ENCODE measurements around the gene TSHZ2.

TSHZ2 gene

DNA sequence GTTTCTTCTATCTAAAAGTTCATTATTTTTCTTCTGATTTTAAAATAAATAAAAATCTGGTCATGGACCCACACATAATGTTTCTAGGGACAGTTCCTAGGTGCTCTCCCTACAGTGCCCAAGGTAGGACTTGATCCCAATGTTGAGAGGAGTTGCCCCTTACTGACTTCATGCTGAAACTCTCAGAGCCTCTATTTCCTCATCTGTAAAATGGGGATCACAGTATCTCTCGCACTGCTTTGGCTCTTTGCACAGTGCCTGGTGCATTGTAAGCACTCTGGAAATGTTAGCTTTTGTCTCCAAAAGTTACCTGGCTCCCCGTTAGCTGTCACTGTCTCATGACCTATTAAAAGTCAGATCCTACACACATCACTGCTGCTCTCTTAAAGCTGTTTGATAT lies 205.5 kb downstream of the TSHZ2 start:
- no peaks in the 10 kb centered on the region for H3K27me3 Mint-ChIP-seq (ENCODE audit: low read depth)
- peaks cover 6% of the 10 kb centered on the region for H3K36me3 Mint-ChIP-seq (ENCODE audit: low read depth)
- H3K4me3 Mint-ChIP-seq = no peak overlapping the region
- H3K9me3 Mint-ChIP-seq = no peaks in the 10 kb centered on the region
- H3K27ac Mint-ChIP-seq = no peak overlapping the region
- peaks cover 16% of the 10 kb centered on the region for H3K4me1 Mint-ChIP-seq (ENCODE audit: low read depth)

DNA sequence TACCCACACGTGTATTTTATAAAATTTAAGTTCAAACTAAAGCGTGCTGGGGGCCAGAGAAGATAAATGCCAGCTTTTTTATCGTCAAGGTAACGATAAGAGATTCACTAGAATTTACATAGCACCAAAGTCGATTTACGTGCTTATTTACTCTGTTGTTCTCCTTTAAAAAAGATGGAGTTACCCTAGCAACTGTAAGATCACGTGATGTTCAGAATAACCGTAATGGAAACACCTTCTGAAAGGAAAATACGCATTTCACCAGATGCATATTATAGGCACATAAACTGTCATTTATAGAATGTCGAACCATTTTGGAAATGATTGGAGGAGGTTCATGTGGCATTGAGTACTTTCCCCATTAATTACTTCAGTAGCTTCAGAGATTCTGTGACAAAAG lies 207.6 kb downstream of the TSHZ2 start:
- no peak overlapping the region for H3K4me3 Mint-ChIP-seq
- H3K27me3 Mint-ChIP-seq (ENCODE audit: low read depth) = no peaks in the 10 kb centered on the region
- H3K36me3 Mint-ChIP-seq (ENCODE audit: low read depth) = peaks cover 6% of the 10 kb centered on the region
- no peak overlapping the region for H3K27ac Mint-ChIP-seq
- H3K4me1 Mint-ChIP-seq (ENCODE audit: low read depth) = peaks cover 9% of the 10 kb centered on the region
- H3K9me3 Mint-ChIP-seq = no peaks in the 10 kb centered on the region

DNA sequence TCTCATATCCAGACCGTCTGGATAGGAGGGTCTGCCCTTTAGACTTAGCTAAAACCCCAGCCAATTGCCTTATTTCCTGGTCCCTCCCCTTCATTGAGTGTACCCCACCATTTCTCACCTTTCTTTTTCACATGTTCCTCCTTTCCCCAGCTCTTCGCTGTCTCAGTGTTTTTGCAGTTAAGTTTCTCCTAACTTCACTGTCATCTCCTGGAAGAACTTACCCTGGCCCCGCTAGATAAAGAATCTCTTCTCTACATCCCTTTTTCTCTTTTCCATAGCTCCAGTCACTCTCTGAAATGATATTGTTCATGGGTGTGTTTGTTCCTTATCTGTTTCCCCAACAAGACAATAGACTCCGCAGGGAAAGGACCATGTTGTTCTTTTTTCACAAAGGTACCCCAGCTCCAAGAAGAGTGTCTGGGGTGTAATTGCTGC lies 208.8 kb downstream of the TSHZ2 start:
- H3K27me3 Mint-ChIP-seq (ENCODE audit: low read depth) = no peaks in the 10 kb centered on the region
- H3K4me3 Mint-ChIP-seq = no peak overlapping the region
- H3K27ac Mint-ChIP-seq = no peak overlapping the region
- H3K9me3 Mint-ChIP-seq = no peaks in the 10 kb centered on the region
- H3K4me1 Mint-ChIP-seq (ENCODE audit: low read depth) = peaks cover 9% of the 10 kb centered on the region
- peaks cover 6% of the 10 kb centered on the region for H3K36me3 Mint-ChIP-seq (ENCODE audit: low read depth)

DNA sequence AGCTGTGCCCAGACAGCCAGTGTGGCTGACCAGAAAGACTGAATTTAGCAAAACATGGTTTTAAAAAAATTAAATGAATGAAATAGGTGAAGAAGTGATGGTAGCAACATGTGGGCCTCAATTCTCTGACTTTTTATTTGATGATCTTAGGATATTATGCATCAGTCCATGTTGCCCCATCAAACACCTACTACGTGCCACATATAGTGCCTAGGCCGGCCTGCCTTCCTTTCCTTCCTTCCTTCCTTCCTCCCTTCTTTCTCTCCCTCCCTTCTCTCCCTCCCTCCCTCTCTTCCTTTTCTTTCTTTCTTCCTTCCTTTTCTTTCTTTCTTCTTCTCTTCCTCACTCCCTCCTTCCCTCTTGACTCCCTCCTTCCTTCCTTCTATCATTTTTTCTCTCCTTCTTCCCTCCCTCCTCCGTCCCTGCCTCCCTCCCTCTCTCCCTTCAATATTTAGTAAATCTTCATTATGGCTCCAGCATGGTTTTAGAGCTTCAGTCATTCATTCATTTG lies 209.8 kb downstream of the TSHZ2 start:
- Mint-ChIP-seq H3K27me3 (ENCODE audit: low read depth) (no peaks in the 10 kb centered on the region), H3K4me3 (no peak overlapping the region), H3K27ac (no peak overlapping the region), H3K9me3 (no peaks in the 10 kb centered on the region), H3K36me3 (ENCODE audit: low read depth) (peaks cover 6% of the 10 kb centered on the region), H3K4me1 (ENCODE audit: low read depth) (peaks cover 7% of the 10 kb centered on the region)

DNA sequence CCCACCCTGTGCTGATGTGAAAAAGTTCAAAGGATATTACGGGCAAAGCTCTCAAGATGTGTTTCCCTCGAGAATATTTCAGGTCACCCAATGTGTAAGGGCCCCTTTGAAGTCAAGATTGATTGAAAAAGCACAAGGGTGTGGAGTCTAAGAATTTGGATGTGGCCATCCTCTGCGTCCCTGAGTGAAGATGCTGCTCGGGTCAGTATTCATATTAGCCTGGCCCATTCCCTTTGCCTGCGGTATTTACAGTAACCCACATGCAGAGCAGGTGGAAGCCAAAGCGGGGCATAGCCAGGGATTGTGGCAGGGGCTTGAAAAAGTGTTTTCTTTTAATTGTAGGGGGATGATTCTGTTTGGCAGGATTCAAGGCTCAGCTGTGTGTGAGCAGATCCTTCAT lies 211.0 kb downstream of the TSHZ2 start:
- no peak overlapping the region for H3K27ac Mint-ChIP-seq
- H3K36me3 Mint-ChIP-seq (ENCODE audit: low read depth) = peaks cover 6% of the 10 kb centered on the region
- no peaks in the 10 kb centered on the region for H3K27me3 Mint-ChIP-seq (ENCODE audit: low read depth)
- H3K4me3 Mint-ChIP-seq = no peak overlapping the region
- H3K4me1 Mint-ChIP-seq (ENCODE audit: low read depth) = peaks cover 17% of the 10 kb centered on the region
- H3K9me3 Mint-ChIP-seq = no peaks in the 10 kb centered on the region

DNA sequence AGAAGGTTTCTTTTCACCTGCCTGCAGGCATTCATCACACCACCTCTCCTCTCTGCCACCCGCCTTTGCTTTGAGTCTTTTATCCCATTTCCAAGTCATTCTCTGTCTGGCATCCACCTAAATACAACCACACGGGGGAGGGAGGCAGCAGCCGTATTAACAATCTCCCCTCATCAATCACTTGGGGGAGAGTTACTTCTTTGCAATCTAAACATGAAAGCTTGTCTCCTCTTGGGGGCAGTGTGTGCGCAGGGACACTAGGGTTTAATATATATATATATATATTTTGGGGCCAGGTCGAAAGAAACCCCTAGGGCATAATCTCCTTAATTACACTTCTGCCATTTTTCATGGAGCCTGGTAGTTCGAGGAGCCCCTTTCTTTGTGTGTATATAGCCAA lies 214.5 kb downstream of the TSHZ2 start:
- H3K4me1 Mint-ChIP-seq (ENCODE audit: low read depth) = peaks cover 11% of the 10 kb centered on the region
- no peak overlapping the region for H3K4me3 Mint-ChIP-seq
- H3K9me3 Mint-ChIP-seq = no peaks in the 10 kb centered on the region
- no peaks in the 10 kb centered on the region for H3K27me3 Mint-ChIP-seq (ENCODE audit: low read depth)
- H3K27ac Mint-ChIP-seq = no peak overlapping the region
- H3K36me3 Mint-ChIP-seq (ENCODE audit: low read depth) = no peaks in the 10 kb centered on the region

DNA sequence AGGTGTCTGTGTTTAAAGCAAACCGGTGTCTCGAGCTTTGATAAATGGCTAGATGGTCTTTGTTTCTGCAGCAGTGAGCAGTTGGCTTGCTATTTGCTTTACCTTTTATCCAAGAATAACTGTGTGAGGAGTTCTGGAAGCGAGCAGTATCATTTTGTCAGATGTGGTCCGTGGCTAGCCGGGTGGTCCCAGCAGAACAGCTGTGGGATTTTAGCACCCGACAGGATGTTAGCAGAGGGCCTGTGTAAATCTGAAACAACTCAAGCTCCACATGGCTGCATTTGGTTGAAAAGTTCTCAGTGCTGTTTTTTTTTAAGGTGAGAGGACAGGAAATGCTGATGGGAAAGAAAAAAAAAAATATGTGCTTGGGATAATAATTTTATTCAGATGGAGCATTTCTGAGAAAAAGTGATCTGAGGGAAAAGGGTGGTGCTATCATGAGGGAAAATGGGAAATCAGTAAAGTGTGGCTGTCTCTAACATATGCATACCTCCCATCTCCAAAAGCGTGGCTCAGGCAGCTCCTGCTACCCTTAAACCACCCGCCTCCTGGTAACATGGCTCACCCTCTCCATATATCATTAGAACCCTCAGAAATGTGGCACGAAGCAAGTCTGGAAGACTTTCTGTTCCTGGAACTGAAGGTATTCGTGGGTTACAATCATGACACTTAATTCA lies 215.4 kb downstream of the TSHZ2 start:
- no peaks in the 10 kb centered on the region for H3K36me3 Mint-ChIP-seq (ENCODE audit: low read depth)
- H3K9me3 Mint-ChIP-seq = no peaks in the 10 kb centered on the region
- no peaks in the 10 kb centered on the region for H3K27me3 Mint-ChIP-seq (ENCODE audit: low read depth)
- no peak overlapping the region for H3K4me3 Mint-ChIP-seq
- H3K4me1 Mint-ChIP-seq (ENCODE audit: low read depth) = peaks cover 12% of the 10 kb centered on the region
- H3K27ac Mint-ChIP-seq = peak overlapping the region; percentile 28

DNA sequence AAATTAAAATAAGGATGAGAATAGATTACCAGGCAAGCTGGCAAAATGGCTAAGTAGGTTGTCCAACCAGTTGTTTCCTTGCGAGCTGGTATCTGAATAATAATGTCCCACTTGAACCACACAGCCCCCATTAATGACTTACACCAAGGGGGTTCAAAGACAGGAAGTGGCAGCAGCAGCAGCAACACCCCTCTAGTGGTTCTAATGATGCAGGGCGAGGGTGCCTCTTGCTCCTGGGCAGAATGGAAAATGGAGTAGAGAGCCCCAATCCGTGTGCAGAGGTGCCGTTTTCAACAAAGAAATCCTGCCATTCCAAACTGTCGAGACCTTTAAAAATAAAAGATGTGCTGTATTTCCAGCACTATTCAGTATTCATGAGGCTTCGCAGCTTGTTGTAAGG lies 218.1 kb downstream of the TSHZ2 start:
- Mint-ChIP-seq H3K27me3 (ENCODE audit: low read depth) (no peaks in the 10 kb centered on the region), H3K4me3 (no peak overlapping the region), H3K27ac (no peak overlapping the region), H3K9me3 (no peaks in the 10 kb centered on the region), H3K4me1 (ENCODE audit: low read depth) (peaks cover 12% of the 10 kb centered on the region), H3K36me3 (ENCODE audit: low read depth) (no peaks in the 10 kb centered on the region)

DNA sequence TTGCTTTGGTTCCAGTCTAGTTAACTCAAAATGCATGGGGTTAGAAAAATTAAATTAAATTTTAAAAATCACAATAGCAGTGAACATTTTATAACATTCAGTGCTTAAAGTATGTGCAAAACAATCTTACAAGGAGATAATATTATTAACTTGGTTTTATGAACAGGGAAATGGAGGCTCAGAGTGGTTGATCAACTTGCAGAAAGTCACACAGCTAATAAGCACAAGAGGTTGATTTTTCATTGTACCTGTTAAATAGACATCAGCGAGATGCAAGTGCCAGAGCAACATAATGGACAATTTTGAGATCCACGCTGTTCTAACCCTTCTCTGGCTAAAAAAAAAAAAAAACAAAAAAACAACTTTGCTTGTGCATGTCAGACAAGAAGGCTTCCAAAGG lies 219.8 kb downstream of the TSHZ2 start:
- H3K27ac Mint-ChIP-seq = no peak overlapping the region
- H3K27me3 Mint-ChIP-seq (ENCODE audit: low read depth) = no peaks in the 10 kb centered on the region
- H3K4me3 Mint-ChIP-seq = no peak overlapping the region
- no peaks in the 10 kb centered on the region for H3K36me3 Mint-ChIP-seq (ENCODE audit: low read depth)
- H3K9me3 Mint-ChIP-seq = no peaks in the 10 kb centered on the region
- H3K4me1 Mint-ChIP-seq (ENCODE audit: low read depth) = peaks cover 12% of the 10 kb centered on the region

DNA sequence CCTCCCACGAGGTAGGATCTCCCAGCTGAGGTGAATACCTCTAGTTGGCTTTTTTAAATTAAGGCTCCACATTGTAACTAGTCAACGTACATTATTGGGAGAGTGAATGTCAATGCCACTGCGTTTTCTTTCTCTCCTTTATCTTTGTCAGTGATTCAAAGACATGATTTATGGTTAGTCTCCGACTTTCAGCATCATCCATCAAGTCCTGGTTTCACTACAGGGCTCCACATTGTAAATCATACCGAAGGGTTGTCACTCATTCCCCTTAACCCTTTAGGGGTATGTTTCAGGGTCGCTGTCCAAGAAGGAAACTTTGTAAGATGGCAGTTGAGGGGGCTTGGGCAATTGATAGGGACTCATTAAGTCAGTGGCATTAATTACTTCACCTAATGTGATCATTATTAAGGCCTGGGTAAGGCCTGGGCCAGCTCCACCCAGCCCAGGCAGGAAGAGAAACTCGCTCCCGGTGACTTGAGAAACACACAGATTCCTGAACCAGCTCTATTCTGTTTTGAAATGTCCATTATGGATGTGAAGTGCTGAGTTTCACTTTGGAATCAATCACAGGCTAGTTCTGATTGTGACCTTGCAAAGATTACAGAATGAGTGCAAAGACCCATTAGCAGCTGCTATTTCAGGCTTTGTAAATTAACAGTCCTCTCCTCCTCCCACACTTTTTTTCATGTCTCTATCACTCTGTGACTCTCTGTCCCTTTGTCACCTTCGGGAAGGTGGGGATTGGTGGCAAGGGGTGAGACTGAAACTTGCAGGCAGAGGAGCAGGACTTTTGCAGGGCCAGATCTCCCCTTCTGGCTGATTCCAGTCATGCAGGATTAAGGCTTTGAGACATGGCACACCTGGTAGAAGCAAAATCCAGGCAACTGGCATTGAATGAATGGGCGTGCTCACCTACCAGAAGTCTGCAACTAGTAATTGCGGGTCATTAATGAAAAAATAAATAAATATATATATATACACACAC lies 222.4 kb downstream of the TSHZ2 start:
- H3K4me3 Mint-ChIP-seq = no peak overlapping the region
- no peaks in the 10 kb centered on the region for H3K36me3 Mint-ChIP-seq (ENCODE audit: low read depth)
- no peaks in the 10 kb centered on the region for H3K27me3 Mint-ChIP-seq (ENCODE audit: low read depth)
- peaks cover 3% of the 10 kb centered on the region for H3K4me1 Mint-ChIP-seq (ENCODE audit: low read depth)
- no peaks in the 10 kb centered on the region for H3K9me3 Mint-ChIP-seq
- no peak overlapping the region for H3K27ac Mint-ChIP-seq

DNA sequence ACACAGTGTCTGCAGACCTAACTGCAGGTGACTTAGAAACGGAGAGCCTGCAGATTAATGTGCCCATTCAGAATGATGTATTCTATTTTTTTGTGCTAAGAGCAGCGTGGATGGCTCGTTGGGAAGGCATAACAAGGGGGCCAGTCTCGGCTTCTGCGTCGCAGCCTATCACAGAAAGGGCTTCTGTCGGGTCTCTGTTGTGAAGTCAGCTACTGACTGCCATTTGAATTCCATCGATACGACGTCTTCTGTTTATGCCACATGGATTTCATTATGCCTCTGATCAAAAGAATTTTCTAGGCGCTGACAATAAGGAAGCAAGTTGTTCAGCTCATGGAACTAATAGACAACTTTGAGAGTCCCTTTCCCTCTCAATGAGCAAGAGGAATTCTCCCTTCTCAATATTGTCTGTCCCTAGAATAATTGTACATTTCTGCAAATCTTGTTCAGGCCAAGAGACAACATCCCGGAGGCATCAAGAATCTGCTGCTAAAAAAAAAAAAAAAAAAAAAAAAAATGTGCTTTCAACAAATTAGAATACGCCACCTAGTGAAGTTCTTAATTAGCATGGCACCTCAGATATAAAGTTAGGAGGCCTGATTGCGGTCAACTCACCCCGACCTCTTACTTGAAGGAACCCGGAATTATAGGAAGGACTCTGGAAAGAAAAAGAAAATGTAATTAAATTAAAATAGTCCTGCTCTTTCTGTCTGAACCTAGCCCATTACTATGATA lies 223.9 kb downstream of the TSHZ2 start:
- Mint-ChIP-seq H3K36me3 (ENCODE audit: low read depth) (no peaks in the 10 kb centered on the region), H3K9me3 (no peaks in the 10 kb centered on the region), H3K27ac (no peak overlapping the region), H3K4me3 (no peak overlapping the region), H3K27me3 (ENCODE audit: low read depth) (no peaks in the 10 kb centered on the region), H3K4me1 (ENCODE audit: low read depth) (peaks cover 3% of the 10 kb centered on the region)

DNA sequence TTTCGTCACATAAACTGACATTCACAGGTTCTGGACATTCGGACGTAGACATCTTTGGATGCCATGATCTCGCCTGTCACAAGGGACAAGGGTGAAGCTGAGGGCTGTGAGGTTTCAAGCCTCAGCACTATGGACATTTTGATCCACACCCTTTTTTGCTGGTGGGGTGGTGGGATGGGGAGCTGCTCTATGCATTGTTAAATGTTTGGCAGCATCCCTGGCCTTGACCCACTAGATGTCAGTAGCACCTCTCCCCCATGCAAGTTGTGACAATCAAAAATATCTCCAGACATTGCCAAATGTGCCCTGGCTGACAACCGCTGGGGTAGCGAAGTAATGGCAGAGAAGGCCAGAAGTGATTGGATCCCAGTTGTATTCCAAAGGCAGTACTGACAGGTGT lies 229.4 kb downstream of the TSHZ2 start:
- Mint-ChIP-seq H3K4me3 (no peak overlapping the region), H3K27ac (no peak overlapping the region), H3K27me3 (ENCODE audit: low read depth) (no peaks in the 10 kb centered on the region), H3K36me3 (ENCODE audit: low read depth) (no peaks in the 10 kb centered on the region), H3K4me1 (ENCODE audit: low read depth) (peaks cover 5% of the 10 kb centered on the region), H3K9me3 (no peaks in the 10 kb centered on the region)

DNA sequence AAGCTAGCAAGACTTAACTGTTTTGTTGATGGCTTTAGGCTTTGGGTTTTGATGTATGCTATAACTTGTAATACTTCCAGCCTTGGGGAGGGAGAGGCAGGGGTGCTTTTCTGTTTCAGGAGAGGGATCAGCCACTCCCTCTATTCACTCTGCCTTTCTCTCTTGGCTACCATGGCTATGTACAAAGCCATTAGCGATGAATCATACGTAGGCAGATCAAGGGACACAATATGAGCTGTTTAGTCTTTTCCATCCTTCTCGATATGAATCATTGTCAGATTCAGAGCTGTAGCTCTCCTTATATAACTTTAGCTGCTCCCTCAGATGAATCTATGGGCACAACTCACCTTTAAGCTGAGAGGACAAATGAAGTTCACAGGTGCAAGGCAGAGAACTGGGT lies 230.6 kb downstream of the TSHZ2 start:
- H3K36me3 Mint-ChIP-seq (ENCODE audit: low read depth) = no peaks in the 10 kb centered on the region
- no peak overlapping the region for H3K27ac Mint-ChIP-seq
- no peaks in the 10 kb centered on the region for H3K9me3 Mint-ChIP-seq
- H3K4me3 Mint-ChIP-seq = no peak overlapping the region
- peaks cover 8% of the 10 kb centered on the region for H3K4me1 Mint-ChIP-seq (ENCODE audit: low read depth)
- no peaks in the 10 kb centered on the region for H3K27me3 Mint-ChIP-seq (ENCODE audit: low read depth)

DNA sequence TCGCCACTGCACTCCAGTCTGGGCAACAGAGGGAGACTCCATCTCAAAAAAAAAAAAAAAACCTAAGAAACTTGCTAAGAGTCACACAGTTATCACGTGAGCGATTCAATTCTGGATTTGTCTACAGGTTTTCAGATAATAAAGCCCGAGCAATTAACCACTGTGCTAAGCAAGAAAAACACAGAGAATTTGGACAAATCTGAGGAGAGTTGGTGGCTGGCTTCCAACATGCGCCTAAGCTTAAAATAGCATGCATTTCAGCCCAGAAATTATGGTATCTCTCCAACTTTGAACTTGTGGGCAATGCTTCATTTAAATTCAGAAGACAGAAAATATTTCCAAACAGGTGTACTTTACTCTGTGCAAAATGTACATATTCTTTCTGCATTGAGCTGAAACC lies 232.9 kb downstream of the TSHZ2 start:
- H3K9me3 Mint-ChIP-seq = no peaks in the 10 kb centered on the region
- peaks cover 24% of the 10 kb centered on the region for H3K4me1 Mint-ChIP-seq (ENCODE audit: low read depth)
- no peak overlapping the region for H3K27ac Mint-ChIP-seq
- H3K36me3 Mint-ChIP-seq (ENCODE audit: low read depth) = no peaks in the 10 kb centered on the region
- no peak overlapping the region for H3K4me3 Mint-ChIP-seq
- no peaks in the 10 kb centered on the region for H3K27me3 Mint-ChIP-seq (ENCODE audit: low read depth)
